ENCODE data around the gene TEX10.

The TEX10 gene

DNA sequence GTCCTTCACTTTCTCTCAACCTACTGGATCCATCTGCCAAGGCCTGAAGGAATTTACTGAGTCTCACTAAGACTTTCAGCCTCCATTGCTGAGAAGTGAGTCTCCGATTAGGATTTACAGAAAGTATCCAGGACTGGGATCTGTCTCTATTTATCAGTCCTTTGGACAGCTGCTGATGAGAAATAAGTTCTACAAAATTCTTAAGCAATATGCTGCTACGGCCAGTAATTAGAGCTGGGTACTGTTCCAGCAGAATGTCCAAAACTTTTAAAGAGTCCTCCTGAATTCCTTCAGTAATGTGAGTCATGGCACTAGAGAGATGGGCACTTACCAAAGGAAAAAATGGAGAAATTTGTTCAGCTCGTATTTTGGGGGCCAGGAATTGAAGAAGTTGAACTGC lies 5.9 kb downstream of the TEX10 start:
- no peak for DNase-seq

GRCh38 chr9:100341889-100342288 lies 10.9 kb downstream of the TEX10 start:
- no peak for DNase-seq

GRCh38 chr9:100340224-100340623 lies 12.5 kb downstream of the TEX10 start:
- no peak for DNase-seq

DNA sequence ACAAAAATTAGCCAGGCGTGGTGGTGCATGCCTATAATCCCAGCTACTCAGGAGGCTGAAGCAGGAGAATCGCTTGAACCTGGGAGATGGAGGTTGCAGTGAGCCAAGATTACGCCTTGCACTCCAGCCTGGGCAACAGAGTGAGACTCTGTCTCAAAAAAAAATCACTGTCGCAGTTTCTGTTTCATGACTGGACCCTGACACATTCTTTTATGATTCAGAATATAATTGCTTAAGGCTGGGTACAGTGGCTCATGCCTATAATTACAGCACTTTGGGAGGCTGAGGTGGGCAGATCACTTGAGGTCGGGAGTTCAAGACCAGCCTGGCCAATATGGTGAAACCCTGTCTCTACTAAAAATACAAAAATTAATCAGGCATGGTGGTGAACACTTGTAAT lies 14.0 kb downstream of the TEX10 start:
- peak; percentile 38 for DNase-seq

DNA sequence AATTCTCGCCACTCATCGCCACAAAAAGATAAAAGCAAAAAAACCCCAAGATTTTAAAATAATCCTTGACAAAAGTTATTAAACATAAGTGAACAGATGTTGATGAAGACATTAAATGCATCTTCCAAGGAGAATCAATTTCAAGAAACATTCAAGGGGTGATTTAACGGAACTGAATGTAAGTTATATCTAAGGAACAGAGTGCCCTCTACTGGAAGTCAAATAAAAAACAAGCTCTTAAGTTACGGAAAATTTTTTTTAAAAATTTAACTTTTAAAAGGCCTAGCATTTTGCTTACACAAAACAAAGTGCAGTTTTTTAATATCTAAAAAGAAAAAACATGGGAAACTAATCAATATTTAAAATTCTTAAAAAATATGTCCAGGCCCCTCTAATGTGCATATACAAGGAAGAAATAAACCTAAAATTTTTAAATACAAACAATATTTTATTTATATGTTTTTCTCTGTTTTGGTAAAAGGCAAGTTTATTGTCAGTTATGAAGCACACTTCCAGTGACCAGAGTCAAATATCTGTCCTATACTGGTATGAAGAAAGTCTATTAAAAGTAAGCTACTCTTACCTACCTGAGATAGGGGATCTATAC lies 28.0 kb downstream of the TEX10 start:
- DNase-seq: peak; percentile 62

- DNase-seq: peak; percentile 62
Observed at GRCh38 chr9:100322954-100323536, 29.7 kb downstream of the TEX10 start.

- no peak for DNase-seq
Observed at GRCh38 chr9:100317706-100318105, 35.0 kb downstream of the TEX10 start.

DNA sequence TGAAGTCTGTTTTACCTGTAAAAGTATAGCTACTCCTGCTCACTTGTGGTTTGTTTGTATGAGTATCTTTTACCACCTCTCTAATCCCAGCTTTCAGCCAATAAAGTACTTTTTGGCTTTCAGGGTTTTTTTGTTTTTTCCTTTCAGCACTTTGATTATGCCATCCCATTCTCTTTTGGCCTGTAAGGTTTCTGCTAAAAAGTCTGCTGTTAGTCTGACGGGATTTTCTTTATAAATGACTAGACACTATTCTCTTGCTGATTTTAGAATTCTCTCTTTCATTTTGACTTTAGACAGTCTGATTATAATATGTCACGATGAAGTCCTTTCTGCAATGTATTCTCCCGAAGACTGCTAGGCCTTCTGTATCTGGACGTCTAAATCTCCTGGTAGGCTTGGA lies 37.2 kb downstream of the TEX10 start:
- DNase-seq: no peak

DNA sequence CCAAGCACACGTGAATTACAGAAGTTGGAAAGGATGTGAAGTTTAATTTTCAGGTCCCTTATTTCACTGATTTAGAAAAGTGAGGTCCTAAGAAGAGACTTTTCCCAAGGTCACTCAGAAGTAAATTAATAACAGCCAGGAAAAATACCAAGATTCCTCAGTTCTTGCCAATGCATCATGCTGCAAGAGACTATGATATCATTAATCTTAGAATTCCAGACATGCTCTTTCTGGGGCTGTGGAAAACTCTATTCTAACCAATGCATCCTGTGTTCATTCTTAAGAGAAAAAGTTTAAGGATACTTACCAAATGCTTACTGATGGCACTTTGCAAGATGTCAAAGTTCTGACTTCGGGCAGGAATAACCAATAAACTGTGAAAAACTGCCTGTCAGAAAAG lies 42.8 kb downstream of the TEX10 start:
- no peak for DNase-seq

DNA sequence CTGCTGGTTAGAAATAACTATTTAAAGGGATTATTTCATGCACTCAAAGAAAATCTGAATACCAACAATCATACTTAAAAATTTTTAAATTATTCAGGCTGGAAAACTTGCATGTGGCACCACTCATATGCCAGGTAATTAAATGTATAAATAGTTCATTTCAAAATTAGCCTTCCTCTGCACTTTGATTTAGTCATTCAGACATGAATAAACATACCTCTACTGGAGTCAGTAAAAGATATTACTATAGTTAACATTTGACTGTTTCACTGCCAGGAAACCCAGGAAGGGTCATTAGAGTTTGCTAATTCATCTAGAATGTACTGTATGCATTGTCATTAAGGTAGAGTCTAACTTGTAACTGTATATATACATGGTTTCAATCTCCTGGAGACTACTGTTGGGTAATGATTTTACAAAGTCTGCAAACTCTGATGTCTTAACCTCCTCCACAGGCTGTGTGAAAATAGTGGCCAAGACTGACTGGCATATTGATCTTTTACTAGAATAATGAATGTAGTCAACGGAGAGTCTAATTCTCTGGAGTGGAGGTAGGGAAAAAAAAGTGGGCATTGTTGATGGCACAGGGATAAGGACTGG lies 43.7 kb downstream of the TEX10 start:
- no peak for DNase-seq

DNA sequence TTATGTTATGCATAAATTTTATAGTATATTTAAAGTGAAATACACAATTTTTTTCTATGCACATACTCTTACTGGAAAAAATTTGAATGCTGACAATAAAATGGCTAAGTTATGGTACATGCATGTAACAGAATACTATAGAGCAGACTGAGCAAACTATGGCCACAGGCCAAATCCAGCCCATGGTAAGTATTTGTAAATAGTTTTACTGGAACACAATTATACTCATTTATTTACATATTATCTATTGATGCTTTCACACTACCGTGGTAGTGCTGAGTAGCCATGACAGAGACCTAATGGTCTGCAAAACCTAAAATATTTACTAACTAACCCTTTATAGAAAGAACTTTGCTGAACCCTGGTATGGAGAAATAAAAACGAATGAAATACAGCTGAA lies 45.7 kb downstream of the TEX10 start:
- no peak for DNase-seq

DNA sequence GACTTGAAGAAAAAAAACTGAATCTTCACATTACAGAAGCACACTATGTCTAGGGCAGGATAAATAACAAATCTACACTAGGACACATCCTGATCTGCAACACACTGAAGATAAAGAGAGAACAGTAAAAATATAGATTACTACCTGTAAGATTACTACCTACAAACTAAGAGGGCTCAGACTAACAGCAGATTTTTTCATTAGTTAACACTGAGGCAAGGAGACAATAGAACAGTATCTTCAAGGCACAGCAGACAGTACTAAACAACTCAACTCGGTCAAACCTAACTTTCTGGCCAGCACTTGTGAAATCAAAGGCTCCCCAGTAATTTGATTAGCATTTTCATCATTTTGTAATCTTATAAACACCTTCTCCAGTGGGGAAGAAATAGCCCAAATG lies 46.5 kb downstream of the TEX10 start:
- DNase-seq: no peak

DNA sequence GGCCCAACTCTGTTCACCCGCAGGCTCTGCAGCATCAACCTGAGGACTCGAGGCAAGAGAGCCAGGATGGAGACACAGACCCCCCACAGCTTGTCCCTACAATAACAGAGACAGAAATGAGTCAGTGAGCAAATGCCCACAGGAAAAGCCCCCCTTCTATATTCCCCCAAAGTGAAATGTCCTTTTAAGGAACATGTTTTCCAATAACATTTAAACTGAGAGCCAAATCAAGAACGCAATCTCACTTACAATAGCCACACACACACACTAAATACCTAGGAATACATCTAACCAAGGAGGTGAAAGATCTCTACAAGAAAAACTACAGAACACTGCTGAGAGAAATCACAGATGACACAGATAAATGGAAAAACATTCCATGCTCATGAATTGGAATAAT lies 49.0 kb downstream of the TEX10 start:
- no peak for DNase-seq

GRCh38 chr9:100298378-100298777 lies 54.4 kb downstream of the TEX10 start:
- DNase-seq: no peak

DNA sequence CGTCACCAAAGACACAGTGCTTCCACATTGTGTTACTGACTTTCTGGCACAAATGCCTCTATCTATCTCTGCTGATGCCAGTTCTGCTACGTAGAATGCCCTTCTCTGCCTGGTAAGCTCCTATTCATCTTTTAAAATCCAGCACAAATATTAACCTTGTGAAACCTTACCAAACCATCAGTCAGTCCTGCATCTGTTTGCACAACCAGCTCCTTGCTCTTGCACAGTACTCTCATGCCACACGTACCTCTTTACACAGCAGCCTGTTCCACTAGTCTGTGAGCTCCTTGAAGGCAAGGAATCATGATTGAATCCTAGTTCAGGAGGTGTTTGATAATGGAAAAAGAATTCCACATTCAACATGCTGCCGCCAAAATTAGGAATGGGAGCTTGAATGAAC lies 56.3 kb downstream of the TEX10 start:
- no peak for DNase-seq

- DNase-seq: no peak
Observed at GRCh38 chr9:100295240-100295639, 57.5 kb downstream of the TEX10 start.

DNA sequence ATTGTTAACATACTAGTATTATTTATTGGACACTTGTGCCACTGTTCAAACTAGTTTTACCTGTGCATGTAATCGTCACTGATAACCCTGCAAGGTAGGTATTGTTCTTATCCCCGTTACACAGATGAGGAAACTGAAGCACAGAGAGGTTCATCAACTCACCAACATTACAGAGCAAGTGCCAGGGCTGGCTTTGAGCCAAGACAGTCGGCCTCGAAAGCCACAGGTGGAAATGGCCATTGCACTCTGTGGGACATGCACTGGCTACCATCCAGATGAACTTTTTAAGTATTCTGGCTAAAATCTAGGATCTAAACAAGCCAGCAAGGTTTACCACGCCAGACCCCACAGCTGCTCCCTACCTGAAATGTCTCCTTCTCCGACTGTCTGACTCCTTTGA lies 57.9 kb downstream of the TEX10 start:
- DNase-seq: no peak

DNA sequence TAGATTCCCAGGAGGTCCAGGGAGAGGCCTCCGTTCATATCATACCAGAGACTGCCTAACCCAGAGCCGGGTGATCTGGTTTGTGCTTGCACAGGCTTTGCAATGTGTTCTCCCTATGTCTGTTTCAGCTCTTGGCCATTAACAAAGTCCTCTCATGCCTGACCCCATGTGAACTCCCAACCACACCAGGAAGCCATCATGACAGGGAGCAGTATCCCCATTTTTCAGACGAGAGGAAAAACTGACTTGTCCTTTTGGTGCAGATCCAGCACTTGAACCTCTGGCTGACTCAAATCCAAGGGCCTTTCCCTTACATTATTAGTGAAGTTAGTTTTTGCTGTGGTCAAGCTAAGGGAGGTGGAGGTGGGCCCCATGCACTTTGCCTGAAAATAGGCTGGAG lies 58.4 kb downstream of the TEX10 start:
- no peak for DNase-seq

GRCh38 chr9:100292414-100292813 lies 60.3 kb downstream of the TEX10 start:
- DNase-seq: no peak

DNA sequence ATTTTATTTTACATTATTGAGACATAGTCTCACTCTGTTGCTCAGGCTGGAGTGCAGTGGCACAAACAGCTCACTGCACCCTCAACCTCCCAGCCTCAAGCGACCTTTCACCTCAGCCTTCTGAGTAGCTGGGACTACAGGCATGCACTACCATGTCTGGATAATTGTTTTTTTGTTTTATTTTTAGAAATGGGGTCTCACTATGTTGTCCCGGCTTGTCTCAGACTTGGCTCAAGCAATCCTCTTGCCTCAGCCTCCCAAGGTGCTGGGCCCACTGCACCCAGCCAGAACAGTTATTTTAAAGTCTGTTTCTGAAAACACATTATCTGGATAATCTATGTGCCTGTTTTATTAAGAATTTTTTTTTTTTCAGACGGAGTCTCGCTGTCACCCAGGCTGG lies 62.0 kb downstream of the TEX10 start:
- no peak for DNase-seq

- no peak for DNase-seq
Observed at GRCh38 chr9:100287186-100287585, 65.6 kb downstream of the TEX10 start.

GRCh38 chr9:100286257-100286656 lies 66.5 kb downstream of the TEX10 start:
- no peak for DNase-seq

DNA sequence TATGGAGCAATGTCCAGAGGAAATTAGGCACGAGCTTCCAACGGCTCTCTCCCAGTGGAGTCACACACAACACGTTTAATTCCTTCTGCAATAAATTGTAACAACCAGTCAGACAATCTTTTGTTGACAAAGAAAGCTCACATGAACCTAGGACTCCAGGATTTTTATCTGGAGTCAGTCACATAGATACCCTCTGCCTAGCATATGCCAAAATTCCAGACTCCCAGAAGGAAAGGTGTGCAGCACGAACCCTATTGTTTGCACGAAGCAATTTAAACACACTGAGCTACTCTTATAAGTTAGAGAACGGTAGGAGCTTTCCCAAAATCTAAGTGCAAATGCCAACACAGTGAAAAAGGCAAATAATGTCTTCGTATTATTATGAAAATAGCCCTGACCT lies 67.1 kb downstream of the TEX10 start:
- DNase-seq: no peak

DNA sequence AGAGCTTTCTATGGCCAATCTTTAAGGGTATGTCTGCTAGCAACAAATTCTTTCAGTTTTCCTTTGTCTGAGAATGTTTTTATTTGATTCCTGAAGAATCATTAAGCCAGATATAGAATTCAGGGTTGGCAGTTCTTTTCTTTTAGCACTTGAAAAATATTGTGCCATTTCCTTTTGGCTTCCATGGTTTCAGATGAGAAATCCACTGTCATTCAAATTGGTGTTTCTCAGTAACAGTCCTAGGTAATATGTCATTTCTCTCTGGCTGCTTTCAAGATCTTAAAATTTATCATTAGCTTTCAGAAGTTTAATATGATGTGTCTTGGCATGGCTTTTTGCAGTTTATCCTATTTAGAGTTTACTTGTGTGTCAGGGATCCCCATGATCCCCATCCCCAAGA lies 67.7 kb downstream of the TEX10 start:
- DNase-seq: no peak

- DNase-seq: no peak
Observed at GRCh38 chr9:100284247-100284646, 68.5 kb downstream of the TEX10 start.
